WTC11 (cell line): ENCODE data around the gene PTPRG. TPM values are rescaled to one million over a fixed set of nuclear protein-coding genes. Genes with fewer than 3 reads are reported as not detected.
A peak's percentile ranks its signal among the peaks of the same experiment; 100 is the strongest.

ENCODE experiments used
- ATAC-seq: fragments of 200-7000 bp; cut with Tn5 transposase; 2 replicates; pipeline ENCODE4 v1.10.0; 2021; ENCODE audit warnings: mild to moderate bottlenecking, moderate library complexity
- CTCF ChIA-PET: fragments of 300-600 bp; sonication (Branson Sonifier 250); formaldehyde crosslinking; loops from one replicate; lab custom pipeline; 2021; ENCODE audit warnings: antibody characterized with exemption; lab: Charles Lee
- POLR2A ChIA-PET: fragments of 350-600 bp; sonication (Branson Sonifier 250); formaldehyde crosslinking; loops from one replicate; lab custom pipeline; 2021; ENCODE audit warnings: antibody characterized with exemption; lab: Charles Lee
- DNase-seq: peaks from one replicate; pipeline ENCODE4 v3.0.0; 2021; ENCODE audit warnings: low spot score
- H3K27ac Mint-ChIP-seq: 2 replicates; pipeline ENCODE4 v1.8.0; 2021; ENCODE audit warnings: mixed read lengths
- H3K27me3 Mint-ChIP-seq: 2 replicates; pipeline ENCODE4 v1.8.0; 2021; ENCODE audit warnings: low read depth, mild to moderate bottlenecking, moderate library complexity, mixed read lengths
- H3K36me3 Mint-ChIP-seq: 2 replicates; pipeline ENCODE4 v1.8.0; 2021; ENCODE audit warnings: mixed read lengths
- H3K4me1 Mint-ChIP-seq: 2 replicates; pipeline ENCODE4 v1.8.0; 2022; ENCODE audit warnings: mixed read lengths
- H3K4me3 Mint-ChIP-seq: 2 replicates; pipeline ENCODE4 v1.8.0; 2021; ENCODE audit warnings: mild to moderate bottlenecking, moderate library complexity, mixed read lengths
- H3K9me3 Mint-ChIP-seq: 2 replicates; pipeline ENCODE4 v1.8.0; 2021; ENCODE audit warnings: mixed read lengths
- CREM ChIP-seq: sonication (generic); formaldehyde crosslinking; IDR thresholded peaks from 2 replicates; pipeline ENCODE4 v1.8.1; 2022; ENCODE audit warnings: mild to moderate bottlenecking, missing genetic modification reagents, moderate library complexity
- ELF4 ChIP-seq: sonication (generic); formaldehyde crosslinking; IDR thresholded peaks from 2 replicates; pipeline ENCODE4 v1.8.1; 2022; ENCODE audit warnings: low read depth, mild to moderate bottlenecking, moderate library complexity, missing genetic modification reagents
- EMX1 ChIP-seq: fragments of 250-450 bp; sonication (Bioruptor Pico); IDR thresholded peaks from 2 replicates; pipeline ENCODE4 v1.8.0; 2021; ENCODE audit warnings: mild to moderate bottlenecking
- ESRRA ChIP-seq: sonication (generic); formaldehyde crosslinking; IDR thresholded peaks from 2 replicates; pipeline ENCODE4 v1.8.1; 2022; ENCODE audit warnings: mild to moderate bottlenecking, missing genetic modification reagents, borderline replicate concordance
- FOXK1 ChIP-seq: sonication (generic); formaldehyde crosslinking; IDR thresholded peaks from 2 replicates; pipeline ENCODE4 v1.8.0; 2022; ENCODE audit warnings: mild to moderate bottlenecking, moderate library complexity, missing genetic modification reagents
- GRHL2 ChIP-seq: fragments of 250-450 bp; sonication (Bioruptor Pico); IDR thresholded peaks from 2 replicates; pipeline ENCODE4 v1.8.0; 2022; ENCODE audit warnings: mild to moderate bottlenecking, moderate library complexity; ENCODE audit not compliant: insufficient replicate concordance, severe bottlenecking
- IRF1 ChIP-seq: sonication (generic); formaldehyde crosslinking; IDR thresholded peaks from 2 replicates; pipeline ENCODE4 v1.8.0; 2023; ENCODE audit warnings: missing genetic modification reagents
- SMAD3 ChIP-seq: sonication (generic); formaldehyde crosslinking; IDR thresholded peaks from 2 replicates; pipeline ENCODE4 v1.8.0; 2022; ENCODE audit warnings: missing genetic modification reagents, mild to moderate bottlenecking, borderline replicate concordance
- SMAD4 ChIP-seq: sonication (generic); formaldehyde crosslinking; IDR thresholded peaks from 2 replicates; pipeline ENCODE4 v1.8.0; 2022; ENCODE audit warnings: mild to moderate bottlenecking, missing genetic modification reagents
- SOX15 ChIP-seq: fragments of 250-450 bp; sonication (Bioruptor Pico); IDR thresholded peaks from 2 replicates; pipeline ENCODE4 v1.9.0; 2021; ENCODE audit warnings: mild to moderate bottlenecking
- ZBTB21 ChIP-seq: sonication (generic); formaldehyde crosslinking; IDR thresholded peaks from 2 replicates; pipeline ENCODE4 v1.8.1; 2023; ENCODE audit warnings: mild to moderate bottlenecking, missing genetic modification reagents, borderline replicate concordance
- ZNF317 ChIP-seq: sonication (generic); formaldehyde crosslinking; IDR thresholded peaks from 2 replicates; pipeline ENCODE4 v1.8.1; 2023; ENCODE audit warnings: low read depth, mild to moderate bottlenecking, moderate library complexity, missing genetic modification reagents, borderline replicate concordance
- ZNF425 ChIP-seq: fragments of 250-450 bp; sonication (Bioruptor Pico); conservative IDR thresholded peaks from 2 replicates; pipeline ENCODE4 v1.9.0; 2021; ENCODE audit warnings: mild to moderate bottlenecking
- total RNA-seq: library from RNA; stranded (reverse); gene quantifications from 3 replicates; pipeline ENCODE4 v1.2.3, GENCODE V29; 2021
- TF ChIP-seq, protein P1 (sequence below): sonication (generic); formaldehyde crosslinking; IDR thresholded peaks from 2 replicates; pipeline ENCODE4 v1.8.1; 2023; ENCODE audit warnings: mild to moderate bottlenecking, missing genetic modification reagents
- TF ChIP-seq, protein P2 (sequence below): fragments of 250-450 bp; sonication (Bioruptor Pico); IDR thresholded peaks from 2 replicates; pipeline ENCODE4 v1.9.0; 2021; ENCODE audit warnings: mild to moderate bottlenecking
- TF ChIP-seq, protein P3 (sequence below): sonication (generic); formaldehyde crosslinking; IDR thresholded peaks from 2 replicates; pipeline ENCODE4 v1.8.0; 2022; ENCODE audit warnings: mild to moderate bottlenecking, missing genetic modification reagents
- TF ChIP-seq, protein P4 (sequence below): sonication (generic); formaldehyde crosslinking; IDR thresholded peaks from 2 replicates; pipeline ENCODE4 v1.8.0; 2023; ENCODE audit warnings: missing genetic modification reagents, mild to moderate bottlenecking, borderline replicate concordance
- TF ChIP-seq, protein P5 (sequence below): sonication (generic); formaldehyde crosslinking; IDR thresholded peaks from 2 replicates; pipeline ENCODE4 v1.8.1; 2023; ENCODE audit warnings: mild to moderate bottlenecking, moderate library complexity, missing genetic modification reagents

The PTPRG gene
- total RNA-seq, 1 experiment from 2014 or later: 106 TPM

DNA sequence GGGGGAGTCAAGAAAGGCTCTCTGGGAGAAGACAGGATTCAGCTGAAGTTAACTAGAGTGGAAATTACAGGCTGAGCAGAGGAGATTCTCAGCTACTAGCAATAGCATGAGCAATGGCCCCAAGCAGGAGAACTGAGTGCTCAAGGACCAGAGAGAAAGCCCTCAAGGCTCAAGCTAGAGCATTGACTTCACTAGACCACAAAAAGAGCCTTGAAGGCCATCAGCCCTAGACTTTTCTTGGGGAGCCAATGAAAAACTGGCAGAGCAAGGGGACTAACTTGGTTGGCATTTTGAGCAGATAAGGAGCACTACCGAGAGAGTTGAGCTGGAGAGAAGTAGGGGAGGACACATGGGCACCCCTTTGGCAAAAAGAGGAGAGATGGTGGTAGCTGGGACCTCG, 534.4 kb downstream of the PTPRG start:
- POLR2A ChIA-PET: no interaction called here
- Mint-ChIP-seq H3K4me1 (0 out of 2 replicates have a peak, but pooled peaks cover 2% of the 10 kb centered on the region), H3K9me3 (no peaks in the 10 kb centered on the region), H3K36me3 (no peaks in the 10 kb centered on the region), H3K27ac (0 out of 2 replicates have a peak overlapping the region, but pooled peaks have one; percentile 4), H3K27me3 (no peaks in the 10 kb centered on the region), H3K4me3 (no peak overlapping the region)
- no peak for TF ChIP-seq ESRRA (CRISPR knock-in tag)
- TF ChIP-seq, protein P1, sequence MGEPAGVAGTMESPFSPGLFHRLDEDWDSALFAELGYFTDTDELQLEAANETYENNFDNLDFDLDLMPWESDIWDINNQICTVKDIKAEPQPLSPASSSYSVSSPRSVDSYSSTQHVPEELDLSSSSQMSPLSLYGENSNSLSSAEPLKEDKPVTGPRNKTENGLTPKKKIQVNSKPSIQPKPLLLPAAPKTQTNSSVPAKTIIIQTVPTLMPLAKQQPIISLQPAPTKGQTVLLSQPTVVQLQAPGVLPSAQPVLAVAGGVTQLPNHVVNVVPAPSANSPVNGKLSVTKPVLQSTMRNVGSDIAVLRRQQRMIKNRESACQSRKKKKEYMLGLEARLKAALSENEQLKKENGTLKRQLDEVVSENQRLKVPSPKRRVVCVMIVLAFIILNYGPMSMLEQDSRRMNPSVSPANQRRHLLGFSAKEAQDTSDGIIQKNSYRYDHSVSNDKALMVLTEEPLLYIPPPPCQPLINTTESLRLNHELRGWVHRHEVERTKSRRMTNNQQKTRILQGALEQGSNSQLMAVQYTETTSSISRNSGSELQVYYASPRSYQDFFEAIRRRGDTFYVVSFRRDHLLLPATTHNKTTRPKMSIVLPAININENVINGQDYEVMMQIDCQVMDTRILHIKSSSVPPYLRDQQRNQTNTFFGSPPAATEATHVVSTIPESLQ (CRISPR knock-in tag): no peak
- TF ChIP-seq FOXK1: no peak
- TF ChIP-seq, protein P2, sequence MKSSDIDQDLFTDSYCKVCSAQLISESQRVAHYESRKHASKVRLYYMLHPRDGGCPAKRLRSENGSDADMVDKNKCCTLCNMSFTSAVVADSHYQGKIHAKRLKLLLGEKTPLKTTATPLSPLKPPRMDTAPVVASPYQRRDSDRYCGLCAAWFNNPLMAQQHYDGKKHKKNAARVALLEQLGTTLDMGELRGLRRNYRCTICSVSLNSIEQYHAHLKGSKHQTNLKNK (CRISPR knock-in tag): no peak
- no peak for TF ChIP-seq ZNF425
- no peak for TF ChIP-seq ZNF317
- no peak for TF ChIP-seq IRF1 (CRISPR knock-in tag)
- no peak for TF ChIP-seq CREM (CRISPR knock-in tag)
- TF ChIP-seq SMAD4 (CRISPR knock-in tag): no peak
- TF ChIP-seq, protein P3, sequence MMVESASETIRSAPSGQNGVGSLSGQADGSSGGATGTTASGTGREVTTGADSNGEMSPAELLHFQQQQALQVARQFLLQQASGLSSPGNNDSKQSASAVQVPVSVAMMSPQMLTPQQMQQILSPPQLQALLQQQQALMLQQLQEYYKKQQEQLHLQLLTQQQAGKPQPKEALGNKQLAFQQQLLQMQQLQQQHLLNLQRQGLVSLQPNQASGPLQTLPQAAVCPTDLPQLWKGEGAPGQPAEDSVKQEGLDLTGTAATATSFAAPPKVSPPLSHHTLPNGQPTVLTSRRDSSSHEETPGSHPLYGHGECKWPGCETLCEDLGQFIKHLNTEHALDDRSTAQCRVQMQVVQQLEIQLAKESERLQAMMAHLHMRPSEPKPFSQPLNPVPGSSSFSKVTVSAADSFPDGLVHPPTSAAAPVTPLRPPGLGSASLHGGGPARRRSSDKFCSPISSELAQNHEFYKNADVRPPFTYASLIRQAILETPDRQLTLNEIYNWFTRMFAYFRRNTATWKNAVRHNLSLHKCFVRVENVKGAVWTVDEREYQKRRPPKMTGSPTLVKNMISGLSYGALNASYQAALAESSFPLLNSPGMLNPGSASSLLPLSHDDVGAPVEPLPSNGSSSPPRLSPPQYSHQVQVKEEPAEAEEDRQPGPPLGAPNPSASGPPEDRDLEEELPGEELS (CRISPR knock-in tag): no peak
- TF ChIP-seq SOX15: no peak
- TF ChIP-seq SMAD3 (CRISPR knock-in tag): no peak
- no peak for TF ChIP-seq ELF4
- TF ChIP-seq EMX1 (CRISPR knock-in tag): no peak
- no peak for TF ChIP-seq GRHL2 (CRISPR knock-in tag)
- TF ChIP-seq, protein P4, sequence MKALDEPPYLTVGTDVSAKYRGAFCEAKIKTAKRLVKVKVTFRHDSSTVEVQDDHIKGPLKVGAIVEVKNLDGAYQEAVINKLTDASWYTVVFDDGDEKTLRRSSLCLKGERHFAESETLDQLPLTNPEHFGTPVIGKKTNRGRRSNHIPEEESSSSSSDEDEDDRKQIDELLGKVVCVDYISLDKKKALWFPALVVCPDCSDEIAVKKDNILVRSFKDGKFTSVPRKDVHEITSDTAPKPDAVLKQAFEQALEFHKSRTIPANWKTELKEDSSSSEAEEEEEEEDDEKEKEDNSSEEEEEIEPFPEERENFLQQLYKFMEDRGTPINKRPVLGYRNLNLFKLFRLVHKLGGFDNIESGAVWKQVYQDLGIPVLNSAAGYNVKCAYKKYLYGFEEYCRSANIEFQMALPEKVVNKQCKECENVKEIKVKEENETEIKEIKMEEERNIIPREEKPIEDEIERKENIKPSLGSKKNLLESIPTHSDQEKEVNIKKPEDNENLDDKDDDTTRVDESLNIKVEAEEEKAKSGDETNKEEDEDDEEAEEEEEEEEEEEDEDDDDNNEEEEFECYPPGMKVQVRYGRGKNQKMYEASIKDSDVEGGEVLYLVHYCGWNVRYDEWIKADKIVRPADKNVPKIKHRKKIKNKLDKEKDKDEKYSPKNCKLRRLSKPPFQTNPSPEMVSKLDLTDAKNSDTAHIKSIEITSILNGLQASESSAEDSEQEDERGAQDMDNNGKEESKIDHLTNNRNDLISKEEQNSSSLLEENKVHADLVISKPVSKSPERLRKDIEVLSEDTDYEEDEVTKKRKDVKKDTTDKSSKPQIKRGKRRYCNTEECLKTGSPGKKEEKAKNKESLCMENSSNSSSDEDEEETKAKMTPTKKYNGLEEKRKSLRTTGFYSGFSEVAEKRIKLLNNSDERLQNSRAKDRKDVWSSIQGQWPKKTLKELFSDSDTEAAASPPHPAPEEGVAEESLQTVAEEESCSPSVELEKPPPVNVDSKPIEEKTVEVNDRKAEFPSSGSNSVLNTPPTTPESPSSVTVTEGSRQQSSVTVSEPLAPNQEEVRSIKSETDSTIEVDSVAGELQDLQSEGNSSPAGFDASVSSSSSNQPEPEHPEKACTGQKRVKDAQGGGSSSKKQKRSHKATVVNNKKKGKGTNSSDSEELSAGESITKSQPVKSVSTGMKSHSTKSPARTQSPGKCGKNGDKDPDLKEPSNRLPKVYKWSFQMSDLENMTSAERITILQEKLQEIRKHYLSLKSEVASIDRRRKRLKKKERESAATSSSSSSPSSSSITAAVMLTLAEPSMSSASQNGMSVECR (CRISPR knock-in tag): no peak
- no peak for TF ChIP-seq ZBTB21 (CRISPR knock-in tag)
- TF ChIP-seq, protein P5, sequence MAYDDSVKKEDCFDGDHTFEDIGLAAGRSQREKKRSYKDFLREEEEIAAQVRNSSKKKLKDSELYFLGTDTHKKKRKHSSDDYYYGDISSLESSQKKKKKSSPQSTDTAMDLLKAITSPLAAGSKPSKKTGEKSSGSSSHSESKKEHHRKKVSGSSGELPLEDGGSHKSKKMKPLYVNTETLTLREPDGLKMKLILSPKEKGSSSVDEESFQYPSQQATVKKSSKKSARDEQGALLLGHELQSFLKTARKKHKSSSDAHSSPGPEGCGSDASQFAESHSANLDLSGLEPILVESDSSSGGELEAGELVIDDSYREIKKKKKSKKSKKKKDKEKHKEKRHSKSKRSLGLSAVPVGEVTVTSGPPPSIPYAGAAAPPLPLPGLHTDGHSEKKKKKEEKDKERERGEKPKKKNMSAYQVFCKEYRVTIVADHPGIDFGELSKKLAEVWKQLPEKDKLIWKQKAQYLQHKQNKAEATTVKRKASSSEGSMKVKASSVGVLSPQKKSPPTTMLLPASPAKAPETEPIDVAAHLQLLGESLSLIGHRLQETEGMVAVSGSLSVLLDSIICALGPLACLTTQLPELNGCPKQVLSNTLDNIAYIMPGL (CRISPR knock-in tag): no peak
- CTCF ChIA-PET: interaction anchor here (1.1 to 1.4 kb wide), 2 partner anchors 91 to 93 kb away, joined by 4 to 5 read pairs; no protein-coding TSS in a partner anchor
- DNase-seq (no peak), ATAC-seq (no peak)
